HG03575 (cell line): ENCODE data around the gene ZBTB44.
A peak's percentile ranks its signal among the peaks of the same experiment; 100 is the strongest.
"Not testable (repeated sequence)": the region's sequence is repeated elsewhere in the genome, so short reads cannot be mapped to it uniquely, and the experiment has no call there.

Source experiments
- ATAC-seq: cut with Tn5 transposase; IDR thresholded peaks from one replicate; pipeline ENCODE4 v1.9.1; 2021; ENCODE audit not compliant: unreplicated experiment, insufficient number of reproducible peaks, low FRiP score; ENCODE audit errors: extremely low read depth

ZBTB44 gene

DNA sequence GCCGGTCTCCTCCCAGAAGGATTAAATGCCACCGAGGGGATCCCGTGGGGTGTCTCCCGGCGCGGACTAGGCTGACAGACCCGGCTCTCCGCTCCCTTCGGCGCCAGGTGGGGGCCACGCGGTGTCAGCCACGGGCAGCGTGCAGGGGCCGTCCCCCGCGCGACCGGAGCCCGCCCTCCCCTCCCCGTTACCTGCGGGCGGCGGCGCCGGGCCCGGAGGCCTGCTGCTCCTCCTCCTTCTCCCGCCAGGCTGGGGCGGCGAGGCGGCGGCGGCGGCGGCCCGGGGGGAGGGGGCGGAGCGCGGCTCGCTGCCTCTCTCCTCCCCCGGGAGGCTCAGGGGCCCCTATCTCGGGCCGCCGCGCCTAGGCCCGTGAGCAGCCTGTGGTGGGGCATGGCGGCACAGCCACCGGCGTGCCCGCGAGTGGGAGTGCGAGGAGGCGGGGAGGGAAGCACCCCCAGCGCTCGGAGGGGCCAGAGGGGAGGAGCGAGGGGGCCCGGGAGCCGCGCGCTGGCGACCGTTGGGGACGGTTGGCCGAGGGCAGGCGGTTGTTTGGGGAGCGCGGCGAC is 450 bp downstream of the ZBTB44 start:
- no peak for ATAC-seq

DNA sequence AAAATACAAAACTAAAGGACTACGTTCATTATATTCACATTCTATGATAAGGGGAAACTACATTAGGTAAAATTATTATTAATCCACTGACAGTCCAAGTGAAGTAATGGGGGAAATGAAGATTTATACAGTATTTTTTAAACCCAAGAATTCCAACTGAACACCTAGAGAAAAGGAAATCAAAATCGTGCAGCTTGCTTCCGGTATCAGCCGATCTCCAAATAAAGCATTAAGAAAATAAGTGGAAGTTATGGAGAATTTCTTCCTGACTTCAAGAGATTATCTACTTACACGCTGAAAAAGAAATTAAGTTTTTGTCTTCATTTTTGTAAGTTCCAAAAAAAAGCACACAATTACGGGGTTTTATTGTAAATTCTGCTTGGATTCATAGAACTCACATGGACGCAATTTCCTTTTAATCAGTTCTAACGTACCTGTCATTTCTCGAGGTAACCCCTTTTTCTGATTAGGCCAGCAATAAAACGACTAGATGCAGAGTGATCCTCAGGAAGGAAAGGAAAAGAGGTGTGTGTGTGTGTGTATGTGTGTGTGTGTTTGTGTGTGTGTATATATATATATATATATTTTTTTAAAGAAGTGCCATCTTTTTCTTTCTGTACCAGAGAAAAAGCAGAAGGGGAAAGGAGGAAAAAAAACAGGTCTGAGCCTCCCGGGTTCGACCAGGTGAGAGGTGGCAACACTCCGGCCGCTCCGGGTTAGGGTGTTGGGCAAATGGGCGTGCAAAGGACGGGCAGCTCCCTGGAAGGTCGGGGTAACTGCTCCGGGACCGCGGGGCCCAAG is 1.1 kb downstream of the ZBTB44 start:
- ATAC-seq, result no peak

DNA sequence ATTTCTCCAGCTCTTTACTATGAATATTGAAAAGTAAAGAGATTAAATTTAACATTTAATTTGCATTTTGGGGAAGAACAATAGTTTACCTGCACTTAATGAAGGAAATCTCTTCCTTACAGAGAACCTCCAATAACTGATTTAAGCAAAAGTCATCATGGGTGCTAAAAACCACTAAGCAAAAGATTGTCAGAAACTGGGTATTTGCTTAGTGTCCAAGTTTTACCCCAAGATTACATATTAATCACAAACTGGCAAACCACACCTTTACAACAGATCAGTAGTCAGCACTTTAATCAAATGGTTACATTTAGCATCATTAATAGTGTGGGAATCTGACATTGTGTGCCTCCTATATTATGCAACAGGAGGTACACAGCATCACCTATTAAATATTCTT is 2.7 kb downstream of the ZBTB44 start:
- no peak for ATAC-seq

DNA sequence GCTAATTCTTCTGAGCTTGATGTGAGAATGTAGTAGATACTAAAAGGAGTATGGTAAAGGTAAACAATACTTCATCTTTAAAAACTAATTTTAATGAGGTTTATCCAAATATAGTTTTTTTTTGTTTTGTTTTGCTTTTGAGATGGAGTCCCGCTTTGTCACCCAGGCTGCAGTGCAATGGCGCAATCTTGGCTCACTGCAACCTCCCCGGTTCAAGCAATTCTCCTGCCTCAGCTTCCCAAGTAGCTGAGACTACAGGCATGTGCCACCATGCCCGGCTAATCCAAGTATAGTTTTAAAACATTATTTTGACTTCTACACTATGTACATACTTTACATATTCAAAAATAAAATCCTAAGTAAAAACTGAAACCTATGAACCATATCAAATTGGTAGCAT is 4.1 kb downstream of the ZBTB44 start:
- ATAC-seq, result no peak

DNA sequence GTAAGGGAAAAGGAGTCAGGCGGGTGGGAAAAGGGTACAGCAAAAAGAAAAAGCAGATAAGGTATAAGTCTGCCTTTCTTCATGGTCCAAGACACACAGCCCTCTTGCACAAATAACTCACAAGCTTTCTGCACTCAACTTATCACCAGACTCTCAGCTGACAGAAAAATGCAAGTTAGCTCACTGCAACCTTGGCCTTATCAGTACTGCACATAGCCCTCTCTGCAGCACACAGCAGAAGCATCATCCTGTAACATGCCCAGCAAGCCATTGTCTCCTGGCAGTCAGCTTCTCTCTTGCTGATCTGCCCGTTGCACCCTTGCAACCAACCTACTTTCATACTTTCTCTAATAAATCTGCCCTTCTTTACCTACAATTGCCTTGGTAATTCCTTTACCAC is 5.8 kb downstream of the ZBTB44 start:
- no peak for ATAC-seq

DNA sequence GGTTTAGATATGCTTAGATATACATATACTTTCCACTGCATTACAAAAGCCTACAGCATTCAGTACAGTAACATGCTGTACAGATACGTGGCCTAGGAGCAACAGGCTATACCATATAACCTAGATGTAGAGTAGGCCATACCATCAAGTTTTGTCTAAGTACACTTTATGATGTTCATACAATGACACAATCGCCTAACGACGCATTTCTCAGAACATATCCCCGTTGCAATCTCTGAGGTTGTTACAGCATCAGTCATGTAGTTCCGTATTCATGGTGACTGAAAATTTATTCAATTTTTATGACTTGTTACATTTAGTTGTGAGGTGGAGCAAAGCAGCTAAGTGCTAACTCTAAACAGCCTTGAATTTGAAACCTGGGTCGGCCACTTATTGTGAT is 6.7 kb downstream of the ZBTB44 start:
- ATAC-seq, result no peak

DNA sequence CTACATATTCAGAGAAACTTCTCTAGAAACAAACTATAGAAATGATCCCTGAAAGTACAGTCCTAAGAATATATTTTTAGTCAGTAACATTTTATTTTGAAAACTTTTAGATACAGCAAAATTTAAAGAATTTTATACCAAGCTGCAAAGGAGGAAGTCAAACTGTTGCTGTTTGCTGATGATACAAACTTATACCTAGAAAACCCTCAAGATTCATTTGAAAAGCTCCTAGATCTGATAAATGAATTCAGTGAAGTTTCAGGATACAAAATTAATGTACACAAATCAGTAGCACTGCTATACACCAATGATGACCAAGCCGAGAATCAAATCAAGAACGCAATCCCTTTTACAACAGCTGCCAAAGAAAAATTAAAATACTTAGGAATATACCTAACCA is 10.1 kb downstream of the ZBTB44 start:
- no peak for ATAC-seq

DNA sequence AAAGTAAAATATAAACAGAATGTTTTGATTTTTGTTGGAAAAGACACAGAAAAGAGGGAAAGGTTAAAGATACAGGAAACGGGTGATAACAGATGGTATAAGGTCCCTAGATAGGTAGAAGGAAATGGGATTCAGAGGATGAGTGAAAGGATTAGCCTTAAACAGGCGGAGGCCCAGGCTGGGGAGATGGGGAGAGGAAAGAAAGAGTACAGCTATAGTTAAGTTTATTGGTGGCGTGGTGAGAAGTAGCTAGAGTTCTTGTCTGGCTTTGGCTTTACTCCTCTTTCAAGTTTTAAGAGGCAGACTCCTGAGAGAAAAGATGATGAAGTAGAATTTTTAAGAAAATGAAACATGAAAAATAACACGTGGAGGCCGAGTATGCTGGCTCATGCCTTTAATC is 13.7 kb downstream of the ZBTB44 start:
- ATAC-seq, result no peak

DNA sequence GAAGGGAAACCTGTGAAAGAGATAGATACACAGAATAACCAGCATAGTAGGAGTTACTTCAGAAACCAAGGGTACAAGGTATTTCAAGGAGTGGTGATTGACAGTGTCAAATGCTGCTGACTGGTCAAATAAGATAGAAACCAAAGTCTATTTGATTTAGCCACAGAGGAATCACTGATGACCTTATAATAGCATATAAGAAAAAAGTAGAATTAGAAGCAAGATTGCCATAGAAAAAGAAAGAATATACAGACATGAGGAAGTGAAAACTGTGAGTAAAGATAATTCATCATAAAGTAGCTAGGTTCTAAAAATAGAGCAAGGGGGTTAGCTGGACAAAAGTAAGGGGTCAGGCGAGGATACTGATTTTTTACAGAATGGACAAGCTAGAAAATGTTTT is 14.2 kb downstream of the ZBTB44 start:
- peak; percentile 73 for ATAC-seq

DNA sequence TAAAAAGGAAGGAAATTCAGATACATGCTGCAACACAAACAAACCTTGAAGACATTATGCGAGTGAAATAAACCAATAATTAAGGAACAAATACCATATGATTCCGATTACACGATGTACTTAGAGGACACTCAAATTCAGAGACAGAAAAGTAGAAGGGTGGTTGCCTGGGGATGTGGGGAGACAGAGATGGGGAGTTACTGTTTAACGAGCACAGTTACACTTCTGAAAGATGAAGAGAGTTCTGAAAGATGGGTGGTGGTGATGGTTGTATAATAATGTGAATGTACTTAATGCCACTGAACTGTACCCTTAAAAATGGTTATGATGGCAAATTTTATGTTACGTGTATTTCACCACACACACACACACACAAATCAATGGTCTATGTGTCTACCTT is 14.7 kb downstream of the ZBTB44 start:
- ATAC-seq, result no peak

DNA sequence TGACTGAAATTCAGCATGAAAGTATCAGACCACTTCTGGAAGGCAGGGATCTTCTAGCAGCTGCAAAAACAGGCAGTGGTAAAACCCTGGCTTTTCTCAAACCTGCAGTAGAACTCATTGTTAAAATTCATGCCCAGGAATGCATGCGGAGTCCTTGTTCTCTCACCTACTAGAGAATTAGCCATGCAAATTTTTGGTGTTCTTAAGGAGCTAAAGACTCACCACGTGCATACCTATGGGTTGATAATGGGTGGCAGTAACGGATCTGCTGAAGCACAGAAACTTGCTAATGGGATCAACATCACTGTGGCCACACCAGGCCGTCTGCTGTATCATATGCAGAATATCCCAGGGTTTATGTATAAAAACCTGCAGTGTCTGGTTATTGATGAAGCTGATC is 19.1 kb downstream of the ZBTB44 start:
- no peak for ATAC-seq

DNA sequence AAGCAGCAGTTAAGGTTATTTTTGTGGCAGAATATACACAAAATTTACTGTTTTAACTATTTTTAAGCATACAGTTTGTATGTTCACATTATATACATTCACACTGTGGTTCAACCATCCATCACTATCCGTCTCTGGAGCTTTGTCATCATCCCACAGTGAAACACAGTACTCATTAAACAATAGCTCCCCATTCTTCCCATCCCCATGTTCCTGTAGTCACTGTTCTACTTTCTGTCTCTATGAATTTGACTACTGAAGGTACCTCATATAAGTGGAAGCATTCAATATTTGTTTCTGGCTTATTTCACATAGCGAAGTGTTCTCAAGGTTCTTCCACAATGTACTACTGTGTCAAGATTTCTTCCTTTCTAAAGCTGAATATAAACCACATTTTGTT is 32.6 kb downstream of the ZBTB44 start:
- no peak for ATAC-seq

DNA sequence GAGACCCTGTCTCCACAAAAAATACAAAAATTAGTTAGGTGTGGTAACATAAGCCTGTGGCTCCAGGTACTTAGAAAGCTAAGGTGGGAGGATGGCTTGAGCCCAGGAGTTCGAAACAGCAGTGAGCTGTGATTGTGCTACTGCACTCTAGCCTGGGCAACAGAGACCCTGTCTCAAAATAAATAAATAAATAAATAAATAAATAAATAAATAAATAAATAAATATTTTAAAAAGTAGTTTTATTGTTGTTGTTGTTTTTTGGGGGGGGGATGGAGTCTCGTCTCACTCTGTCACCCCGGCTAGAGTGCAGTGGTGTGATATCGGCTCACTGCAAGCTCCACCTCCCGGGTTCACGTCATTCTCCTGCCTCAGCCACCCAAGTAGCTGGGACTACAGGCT is 33.4 kb downstream of the ZBTB44 start:
- not testable (repeated sequence) for ATAC-seq

DNA sequence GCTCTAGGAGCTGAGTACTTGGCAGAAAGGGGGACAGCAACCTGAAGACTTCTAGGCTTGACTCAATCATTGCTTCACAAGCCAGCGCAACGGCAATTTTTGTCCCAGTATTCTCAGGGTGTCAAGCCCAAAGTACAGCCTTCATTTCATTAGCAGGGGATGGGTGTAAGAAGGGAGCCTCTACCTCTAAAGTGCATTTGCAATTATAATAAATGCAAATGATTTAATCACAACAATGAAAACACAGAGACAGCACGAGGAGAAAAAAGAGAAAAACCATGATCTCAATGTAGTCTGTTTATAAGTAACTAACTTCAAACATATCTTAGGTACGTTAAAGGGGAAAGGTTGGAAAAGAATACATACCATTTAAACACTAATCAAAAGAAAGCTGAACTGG is 34.7 kb downstream of the ZBTB44 start:
- no peak for ATAC-seq

DNA sequence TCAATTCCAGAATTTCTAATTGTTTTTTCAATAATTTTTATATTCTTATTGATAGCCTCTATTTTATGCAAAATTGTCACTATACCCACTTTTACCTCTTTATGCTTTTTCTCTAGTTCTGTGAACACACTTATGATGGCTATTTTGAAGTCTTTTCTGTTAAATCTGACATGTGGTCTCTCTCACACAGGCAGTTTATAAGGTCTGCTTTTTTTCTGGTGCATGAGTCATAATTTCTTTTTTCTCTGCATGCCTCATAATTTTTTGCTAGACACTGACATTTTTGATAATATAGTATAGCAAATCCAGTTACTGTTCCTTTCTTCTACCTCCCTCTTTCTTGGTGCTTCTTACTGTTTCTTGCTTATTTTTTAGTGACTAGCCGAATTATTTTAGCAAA is 36.0 kb downstream of the ZBTB44 start:
- ATAC-seq, result no peak

DNA sequence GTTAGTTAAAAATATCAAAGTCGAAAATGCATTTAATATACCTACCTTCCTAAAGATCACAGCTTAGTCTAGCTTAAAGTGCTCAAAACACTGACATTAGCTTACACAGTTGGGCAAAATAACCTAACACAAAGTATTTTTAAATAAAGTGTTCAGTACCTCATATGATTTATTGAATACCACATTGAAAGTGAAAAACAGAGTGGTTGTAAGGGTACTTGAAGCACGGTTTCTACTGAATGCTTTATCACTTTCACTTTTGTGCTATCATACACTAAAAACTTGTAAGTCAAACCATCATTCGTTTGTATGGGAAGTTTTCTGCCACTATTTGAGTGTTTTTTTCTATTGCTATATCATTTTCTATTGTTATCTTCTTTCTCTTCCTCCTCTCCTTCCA is 36.6 kb downstream of the ZBTB44 start:
- no peak for ATAC-seq

DNA sequence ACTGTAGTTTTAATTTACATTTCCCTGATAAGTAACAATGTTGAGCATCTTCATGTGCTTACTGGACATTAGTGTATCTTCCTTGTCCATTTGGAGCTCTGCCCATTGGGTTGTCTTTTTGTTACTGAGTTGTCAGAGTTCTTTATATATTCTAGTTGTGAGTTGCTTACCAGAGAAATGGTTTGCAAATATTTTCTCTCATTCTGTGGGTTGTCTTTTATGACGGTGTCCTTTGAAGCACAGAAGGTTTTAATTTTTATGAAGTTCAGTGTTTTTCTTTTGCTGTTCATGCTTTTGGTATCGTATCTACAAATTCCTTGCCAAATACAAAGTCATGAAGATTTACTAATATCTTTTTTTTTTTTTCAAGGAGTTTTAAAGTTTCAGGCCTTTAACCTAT is 42.4 kb downstream of the ZBTB44 start:
- no peak for ATAC-seq

DNA sequence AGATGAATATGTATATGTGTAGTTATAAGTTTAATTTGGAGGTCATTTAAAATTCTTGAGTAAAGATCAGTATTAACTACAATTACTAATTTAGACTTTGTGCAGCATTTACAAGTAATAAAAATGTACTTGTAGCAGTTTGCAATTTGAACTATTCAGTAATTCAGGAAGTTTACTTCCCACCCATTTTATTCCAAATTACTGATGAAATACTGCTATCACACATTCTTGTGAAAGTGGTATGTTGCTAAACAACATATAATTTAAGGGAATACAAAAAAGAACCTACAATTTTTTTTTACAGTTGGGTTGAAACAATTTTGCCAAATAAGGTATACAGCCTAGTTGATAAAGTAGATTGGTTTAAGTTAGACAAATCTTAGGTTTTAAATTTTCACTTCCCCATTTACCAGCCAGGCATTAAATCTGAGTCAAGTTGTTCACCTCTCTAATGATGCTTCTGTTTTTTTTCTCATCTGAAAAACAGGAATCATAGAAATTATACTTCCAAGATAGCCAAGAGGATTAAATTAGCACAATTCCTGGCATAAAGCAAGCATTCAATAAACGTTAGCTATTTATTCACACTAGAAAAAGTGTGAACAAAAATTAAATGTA is 45.3 kb downstream of the ZBTB44 start:
- peak; percentile 72 for ATAC-seq

DNA sequence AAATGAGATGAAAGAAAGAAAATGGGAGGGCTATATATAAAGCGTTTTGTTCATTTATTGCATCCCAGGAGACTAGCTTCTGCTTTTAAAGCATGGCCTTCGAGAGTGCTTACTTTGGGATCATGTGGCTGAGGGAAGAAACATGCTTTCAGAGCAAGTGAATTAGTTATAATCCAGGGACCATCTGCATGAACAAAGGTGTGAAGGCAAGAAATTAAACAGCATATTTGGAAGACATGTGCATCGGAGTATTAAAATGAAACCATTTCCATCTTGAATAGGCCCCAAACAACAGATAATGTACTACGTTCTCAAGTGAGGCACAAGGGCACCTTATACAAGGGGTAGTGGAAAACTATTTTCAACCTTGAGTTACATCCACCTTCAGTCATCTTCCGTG is 51.4 kb downstream of the ZBTB44 start:
- ATAC-seq, result no peak

DNA sequence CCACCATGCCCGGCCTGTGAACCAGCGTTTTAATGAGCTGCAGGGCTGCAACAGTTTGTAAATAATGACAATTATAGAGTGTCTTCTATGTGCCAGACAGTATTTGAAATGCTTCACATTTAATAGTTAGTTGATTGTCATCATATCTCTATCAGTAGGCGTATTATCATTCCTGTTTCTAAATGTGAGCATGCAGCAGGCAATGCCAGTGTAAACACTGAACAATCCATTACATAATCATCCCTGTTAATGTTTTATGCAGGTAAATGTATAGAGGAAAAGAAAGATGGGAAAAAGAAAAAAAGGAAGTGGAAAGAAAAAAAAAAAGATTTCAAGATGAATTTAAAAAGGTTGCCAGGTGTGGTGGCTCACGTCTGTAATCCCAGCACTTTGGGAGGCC is 52.3 kb downstream of the ZBTB44 start:
- ATAC-seq, result no peak

DNA sequence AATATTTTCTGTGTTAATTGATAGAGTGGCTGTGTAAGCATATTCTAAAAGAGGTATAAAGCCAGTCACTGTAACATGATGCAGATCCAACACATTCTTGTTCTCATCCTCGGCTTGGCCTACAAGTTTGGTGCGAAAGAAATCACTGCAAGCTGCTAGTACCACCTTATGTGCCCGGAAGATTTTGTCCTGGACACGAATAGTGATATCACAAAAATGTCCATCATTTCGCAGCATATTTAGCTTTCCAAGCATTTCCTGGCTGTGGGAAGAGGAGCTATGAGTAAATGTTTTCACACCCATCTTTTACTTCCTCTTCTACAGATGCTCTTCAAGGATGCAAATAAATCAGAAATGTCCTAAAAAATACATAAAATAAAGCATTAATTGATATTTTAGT is 53.1 kb downstream of the ZBTB44 start:
- no peak for ATAC-seq
